ENCODE results near the gene NRXN2. TPM values are rescaled to one million over a fixed set of nuclear protein-coding genes. Genes with fewer than 3 reads are reported as not detected.

Gene NRXN2
- total and polyA plus RNA-seq, 2 of the 13 experiments (the other 11 are each of a cell fraction or from before 2014, with no cell fraction given) = not detected

- H3K27ac ChIP-seq (ENCODE audit: extremely low read length, insufficient read depth, low read length) = no peak overlapping the region
- ChIA-PET POLR2A (no interaction called here), CTCF (ENCODE audit: low intra/inter-chr PET ratio, low total read pairs) (no interaction called here)
- BruUV-seq (replicated peaks) = no TSS peak
- DNase-seq (ENCODE audit: low spot score) (no peak), ATAC-seq (no peak), FAIRE-seq (no peak)
- no peak overlapping the region for H2AFZ ChIP-seq (ENCODE audit: low read length)
- no peaks in the 10 kb centered on the region for H3K79me2 ChIP-seq (ENCODE audit: insufficient read depth, low read length)
- in situ Hi-C loops (cut with HindIII; ENCODE audit: extremely low pct_ligation_motif_present, low pct_unique_long_range_greater_than_20kb) (no loop called here), intact Hi-C loops (cut with micrococcal nuclease; ENCODE audit: unreplicated experiment) (no loop called here)
- H4K20me1 ChIP-seq (ENCODE audit: insufficient read depth, low read length) = no peaks in the 10 kb centered on the region
- no peak overlapping the region for H3K9ac ChIP-seq (ENCODE audit: insufficient read depth, low read depth, low read length)
- no peaks in the 10 kb centered on the region for H3K9me3 ChIP-seq (ENCODE audit: low read length)
- WGBS (ENCODE audit: low lambda C conversion rate) = 17% methylated on average over 7 of the region's 8 CpGs
- H3K27me3 ChIP-seq (ENCODE audit: control insufficient read depth in 1 of 2, insufficient read depth in 2 of 2, low read length in 2 of 2) = peaks cover 4 to 82% of the 10 kb centered on the region in 2 experiments; a peak in 4 of 5 replicates
- H3K36me3 ChIP-seq (replicated peaks in 1 of 2; ENCODE audit: control insufficient read depth in 1 of 2, insufficient read depth in 2 of 2, low read length in 2 of 2) = no peaks in the 10 kb centered on the region
- no peak overlapping the region for H3K4me3 ChIP-seq (replicated peaks in 1 of 3; ENCODE audit: insufficient read depth in 1 of 3, low read depth in 2 of 3, low read length in 3 of 3)
- H3K4me2 ChIP-seq (ENCODE audit: low read depth, low read length) = no peak overlapping the region
- H3K4me1 ChIP-seq (ENCODE audit: insufficient read depth, low read length) = no peaks in the 10 kb centered on the region
- TF ChIP-seq ZNF101 (CRISPR knock-in tag; IDR thresholded peaks at IDR 0.05; ENCODE audit: borderline replicate concordance, low read depth) (no peak), ZNF207 (IDR thresholded peaks at IDR 0.05; ENCODE audit: borderline replicate concordance) (no peak), DMTF1 (CRISPR knock-in tag; IDR thresholded peaks at IDR 0.05) (no peak), ZNF44 (CRISPR knock-in tag; IDR thresholded peaks at IDR 0.05) (no peak), ZKSCAN8 (CRISPR knock-in tag; IDR thresholded peaks at IDR 0.05; ENCODE audit: borderline replicate concordance) (no peak), NCOR1 (IDR thresholded peaks at IDR 0.05; ENCODE audit: borderline replicate concordance, low read length) (no peak), BRF2 (CRISPR knock-in tag; IDR thresholded peaks at IDR 0.05) (no peak), ZNF407 (CRISPR knock-in tag; IDR thresholded peaks at IDR 0.05; ENCODE audit: not compliant biosample characterization) (no peak), ZNF138 (CRISPR knock-in tag; IDR thresholded peaks at IDR 0.05; ENCODE audit: low read depth) (no peak), ZNF788 (CRISPR knock-in tag; IDR thresholded peaks at IDR 0.05; ENCODE audit: borderline replicate concordance) (no peak), NFYC (CRISPR knock-in tag; IDR thresholded peaks at IDR 0.05) (no peak), ZNF296 (CRISPR knock-in tag; conservative IDR thresholded peaks at IDR 0.05) (no peak), ZNF382 (CRISPR knock-in tag; IDR thresholded peaks at IDR 0.05; ENCODE audit: borderline replicate concordance) (no peak), SOX6 (IDR thresholded peaks at IDR 0.05) (no peak), SOX6 (CRISPR knock-in tag; IDR thresholded peaks at IDR 0.05) (no peak)
Measured at GRCh38 chr11:64696045-64696444, 27.0 kb downstream of the NRXN2 start.
